Measurements from ENCODE around the gene ITGB8.

Gene ITGB8

DNA sequence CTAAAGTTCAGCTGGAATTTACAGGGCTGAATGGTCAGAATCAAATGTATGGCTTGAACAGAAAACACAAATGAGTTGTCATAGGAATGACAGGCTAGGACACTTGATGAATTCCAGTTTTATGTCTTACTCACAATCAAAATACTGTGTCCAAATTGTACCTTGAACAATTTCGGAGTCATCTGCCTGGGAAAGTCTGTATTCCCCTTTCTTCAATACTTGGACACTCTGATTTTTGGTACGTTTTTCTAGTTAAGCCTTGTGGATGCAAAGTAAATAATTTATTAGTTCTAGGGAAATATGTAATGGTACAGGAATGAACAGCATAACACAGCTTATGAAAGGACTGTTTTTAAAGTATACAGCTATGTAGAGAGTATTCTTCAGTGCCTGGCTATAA lies 100.4 kb downstream of the ITGB8 start:
- no peaks in the 10 kb centered on the region for H3K79me2 ChIP-seq (ENCODE audit: insufficient read depth, low read depth)
- no peaks in the 10 kb centered on the region for H3K4me1 ChIP-seq (ENCODE audit: low read depth, poor library complexity, severe bottlenecking)
- H3K4me2 ChIP-seq, result no peak overlapping the region
- H4K20me1 ChIP-seq (ENCODE audit: insufficient read depth), result no peaks in the 10 kb centered on the region
- H3K36me3 ChIP-seq (ENCODE audit: insufficient read depth), result no peaks in the 10 kb centered on the region
- H2AFZ ChIP-seq (ENCODE audit: low read depth), result no peak overlapping the region
- H3K9ac ChIP-seq, result no peak overlapping the region
- TF ChIP-seq, protein P1, sequence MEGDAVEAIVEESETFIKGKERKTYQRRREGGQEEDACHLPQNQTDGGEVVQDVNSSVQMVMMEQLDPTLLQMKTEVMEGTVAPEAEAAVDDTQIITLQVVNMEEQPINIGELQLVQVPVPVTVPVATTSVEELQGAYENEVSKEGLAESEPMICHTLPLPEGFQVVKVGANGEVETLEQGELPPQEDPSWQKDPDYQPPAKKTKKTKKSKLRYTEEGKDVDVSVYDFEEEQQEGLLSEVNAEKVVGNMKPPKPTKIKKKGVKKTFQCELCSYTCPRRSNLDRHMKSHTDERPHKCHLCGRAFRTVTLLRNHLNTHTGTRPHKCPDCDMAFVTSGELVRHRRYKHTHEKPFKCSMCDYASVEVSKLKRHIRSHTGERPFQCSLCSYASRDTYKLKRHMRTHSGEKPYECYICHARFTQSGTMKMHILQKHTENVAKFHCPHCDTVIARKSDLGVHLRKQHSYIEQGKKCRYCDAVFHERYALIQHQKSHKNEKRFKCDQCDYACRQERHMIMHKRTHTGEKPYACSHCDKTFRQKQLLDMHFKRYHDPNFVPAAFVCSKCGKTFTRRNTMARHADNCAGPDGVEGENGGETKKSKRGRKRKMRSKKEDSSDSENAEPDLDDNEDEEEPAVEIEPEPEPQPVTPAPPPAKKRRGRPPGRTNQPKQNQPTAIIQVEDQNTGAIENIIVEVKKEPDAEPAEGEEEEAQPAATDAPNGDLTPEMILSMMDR (conservative IDR thresholded peaks at IDR 0.05; ENCODE audit: low read depth, low read length), result no peak
- no peak overlapping the region for H3K4me3 ChIP-seq (IDR thresholded peaks at IDR 0.05; ENCODE audit: insufficient read depth, low read depth, low read length)
- no peak overlapping the region for H3K27ac ChIP-seq
- H3K27me3 ChIP-seq (ENCODE audit: insufficient read depth, low read depth), result no peaks in the 10 kb centered on the region

DNA sequence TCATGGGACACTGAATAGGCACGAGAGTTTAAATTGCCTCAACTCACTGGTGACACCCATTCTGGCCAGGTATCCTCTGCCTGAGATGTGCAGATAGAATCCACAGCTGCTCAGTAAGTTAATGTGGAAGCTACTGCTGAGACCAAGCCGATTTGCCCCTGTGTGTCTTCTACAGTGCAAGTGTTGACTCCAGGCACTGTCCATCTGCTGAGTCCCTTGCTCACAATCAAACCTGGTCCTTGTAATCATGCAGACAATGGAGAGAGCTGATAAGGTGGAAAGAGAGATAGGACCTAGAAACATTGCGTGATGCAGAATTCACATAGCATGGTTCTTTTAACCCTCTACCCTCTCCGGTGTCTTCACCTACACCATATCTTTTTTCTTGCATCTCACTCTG lies 101.4 kb downstream of the ITGB8 start:
- TF ChIP-seq, protein P1 (conservative IDR thresholded peaks at IDR 0.05; ENCODE audit: low read depth, low read length), result no peak
- Histone ChIP-seq H3K4me2 (no peak overlapping the region), H3K27me3 (ENCODE audit: insufficient read depth, low read depth) (no peaks in the 10 kb centered on the region), H3K79me2 (ENCODE audit: insufficient read depth, low read depth) (no peaks in the 10 kb centered on the region), H3K36me3 (ENCODE audit: insufficient read depth) (no peaks in the 10 kb centered on the region), H3K27ac (no peak overlapping the region), H4K20me1 (ENCODE audit: insufficient read depth) (no peaks in the 10 kb centered on the region), H2AFZ (ENCODE audit: low read depth) (no peak overlapping the region), H3K4me1 (ENCODE audit: low read depth, poor library complexity, severe bottlenecking) (no peaks in the 10 kb centered on the region), H3K9ac (no peak overlapping the region), H3K4me3 (IDR thresholded peaks at IDR 0.05; ENCODE audit: insufficient read depth, low read depth, low read length) (no peak overlapping the region)

DNA sequence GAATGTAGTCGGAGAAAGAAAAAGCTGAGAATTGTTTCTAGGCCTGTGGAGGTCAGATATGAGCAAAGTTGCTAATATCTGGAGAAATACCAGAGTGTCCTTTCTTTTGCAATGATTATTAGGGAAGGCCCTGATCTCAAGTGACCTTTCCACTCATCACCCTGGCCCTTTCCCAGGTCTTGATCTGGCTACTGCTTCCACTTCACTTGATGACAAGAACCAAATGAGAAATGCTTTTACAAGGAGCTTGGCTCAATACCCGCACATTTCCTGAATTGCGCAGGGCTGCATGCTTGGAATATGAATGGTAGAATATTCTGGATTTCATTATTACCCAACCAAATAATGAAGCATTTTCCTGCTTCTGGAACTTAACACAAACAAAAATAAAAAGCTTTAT lies 104.6 kb downstream of the ITGB8 start:
- Histone ChIP-seq H3K79me2 (ENCODE audit: insufficient read depth, low read depth) (no peaks in the 10 kb centered on the region), H3K9ac (no peak overlapping the region), H3K27me3 (ENCODE audit: insufficient read depth, low read depth) (no peaks in the 10 kb centered on the region), H2AFZ (ENCODE audit: low read depth) (no peak overlapping the region), H3K4me2 (no peak overlapping the region), H3K4me1 (ENCODE audit: low read depth, poor library complexity, severe bottlenecking) (no peaks in the 10 kb centered on the region), H3K36me3 (ENCODE audit: insufficient read depth) (no peaks in the 10 kb centered on the region), H3K4me3 (IDR thresholded peaks at IDR 0.05; ENCODE audit: insufficient read depth, low read depth, low read length) (no peak overlapping the region), H4K20me1 (ENCODE audit: insufficient read depth) (no peaks in the 10 kb centered on the region), H3K27ac (no peak overlapping the region)
- TF ChIP-seq, protein P1 (conservative IDR thresholded peaks at IDR 0.05; ENCODE audit: low read depth, low read length), result no peak

DNA sequence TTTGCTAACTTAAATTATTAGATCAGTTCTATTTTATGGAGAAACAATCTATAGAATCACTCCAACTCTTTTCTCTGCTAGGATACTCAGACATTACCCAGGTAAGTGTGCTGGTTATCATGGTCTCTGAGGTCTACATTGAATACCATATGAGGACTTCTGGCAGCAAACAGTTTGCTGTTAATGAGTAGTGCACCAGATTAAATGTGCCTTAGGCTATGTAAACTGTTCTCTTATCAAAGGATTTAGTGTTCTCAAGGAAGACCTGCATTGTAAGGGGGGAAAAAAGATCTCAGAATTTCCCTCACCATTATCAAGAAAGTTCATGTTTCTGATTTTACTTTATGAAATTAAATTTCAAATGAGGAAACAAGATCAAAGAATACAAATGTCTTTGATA lies 107.5 kb downstream of the ITGB8 start:
- Histone ChIP-seq H3K36me3 (ENCODE audit: insufficient read depth) (no peaks in the 10 kb centered on the region), H3K4me3 (IDR thresholded peaks at IDR 0.05; ENCODE audit: insufficient read depth, low read depth, low read length) (no peak overlapping the region), H3K79me2 (ENCODE audit: insufficient read depth, low read depth) (no peaks in the 10 kb centered on the region), H3K4me1 (ENCODE audit: low read depth, poor library complexity, severe bottlenecking) (no peaks in the 10 kb centered on the region), H4K20me1 (ENCODE audit: insufficient read depth) (no peaks in the 10 kb centered on the region), H3K27ac (no peak overlapping the region), H3K27me3 (ENCODE audit: insufficient read depth, low read depth) (no peaks in the 10 kb centered on the region), H3K9ac (no peak overlapping the region), H2AFZ (ENCODE audit: low read depth) (no peak overlapping the region), H3K4me2 (no peak overlapping the region)
- TF ChIP-seq, protein P1 (conservative IDR thresholded peaks at IDR 0.05; ENCODE audit: low read depth, low read length), result no peak

All from KMS-11 (cell line).